Measurements from ENCODE around the gene S1PR1. TPM values are rescaled to one million over a fixed set of nuclear protein-coding genes. Genes with fewer than 3 reads are reported as not detected.

The S1PR1 gene
- total RNA-seq, 1 donor from 2014 or later = 79.1 TPM

DNA sequence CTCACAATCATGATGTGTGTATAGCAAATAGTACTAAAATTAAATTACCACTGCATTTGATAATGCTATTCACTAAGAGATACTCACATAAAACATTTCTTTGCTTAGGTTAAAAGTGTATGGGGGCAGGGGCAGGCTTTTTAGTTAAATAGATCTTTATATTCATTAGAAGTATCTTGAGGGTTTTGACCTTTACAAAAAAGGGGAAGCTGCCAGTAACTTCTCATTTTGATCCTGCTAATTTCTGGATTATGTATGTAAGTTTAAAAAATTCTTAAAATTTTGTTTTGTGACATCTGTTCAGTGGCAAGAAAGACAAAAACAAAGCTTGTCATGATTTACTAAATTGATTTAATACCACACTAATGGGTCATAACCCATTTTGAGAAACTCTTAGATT is 45.8 kb upstream of the S1PR1 start:
- no peak for DNase-seq (ENCODE audit: low spot score)
- no peak overlapping the region for H3K4me3 Mint-ChIP-seq (ENCODE audit: unreplicated experiment)
- H3K36me3 Mint-ChIP-seq (ENCODE audit: low read depth, unreplicated experiment) = no peaks in the 10 kb centered on the region
- no peaks in the 10 kb centered on the region for H3K9me3 Mint-ChIP-seq (ENCODE audit: unreplicated experiment)
- no peaks in the 10 kb centered on the region for H3K27me3 Mint-ChIP-seq (ENCODE audit: unreplicated experiment)
- H3K4me1 Mint-ChIP-seq (ENCODE audit: unreplicated experiment) = no peaks in the 10 kb centered on the region
- TF ChIP-seq, protein P1, sequence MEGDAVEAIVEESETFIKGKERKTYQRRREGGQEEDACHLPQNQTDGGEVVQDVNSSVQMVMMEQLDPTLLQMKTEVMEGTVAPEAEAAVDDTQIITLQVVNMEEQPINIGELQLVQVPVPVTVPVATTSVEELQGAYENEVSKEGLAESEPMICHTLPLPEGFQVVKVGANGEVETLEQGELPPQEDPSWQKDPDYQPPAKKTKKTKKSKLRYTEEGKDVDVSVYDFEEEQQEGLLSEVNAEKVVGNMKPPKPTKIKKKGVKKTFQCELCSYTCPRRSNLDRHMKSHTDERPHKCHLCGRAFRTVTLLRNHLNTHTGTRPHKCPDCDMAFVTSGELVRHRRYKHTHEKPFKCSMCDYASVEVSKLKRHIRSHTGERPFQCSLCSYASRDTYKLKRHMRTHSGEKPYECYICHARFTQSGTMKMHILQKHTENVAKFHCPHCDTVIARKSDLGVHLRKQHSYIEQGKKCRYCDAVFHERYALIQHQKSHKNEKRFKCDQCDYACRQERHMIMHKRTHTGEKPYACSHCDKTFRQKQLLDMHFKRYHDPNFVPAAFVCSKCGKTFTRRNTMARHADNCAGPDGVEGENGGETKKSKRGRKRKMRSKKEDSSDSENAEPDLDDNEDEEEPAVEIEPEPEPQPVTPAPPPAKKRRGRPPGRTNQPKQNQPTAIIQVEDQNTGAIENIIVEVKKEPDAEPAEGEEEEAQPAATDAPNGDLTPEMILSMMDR (IDR thresholded peaks at IDR 0.05; ENCODE audit: unreplicated experiment) = no peak
- no peak overlapping the region for H3K27ac Mint-ChIP-seq (ENCODE audit: unreplicated experiment)

DNA sequence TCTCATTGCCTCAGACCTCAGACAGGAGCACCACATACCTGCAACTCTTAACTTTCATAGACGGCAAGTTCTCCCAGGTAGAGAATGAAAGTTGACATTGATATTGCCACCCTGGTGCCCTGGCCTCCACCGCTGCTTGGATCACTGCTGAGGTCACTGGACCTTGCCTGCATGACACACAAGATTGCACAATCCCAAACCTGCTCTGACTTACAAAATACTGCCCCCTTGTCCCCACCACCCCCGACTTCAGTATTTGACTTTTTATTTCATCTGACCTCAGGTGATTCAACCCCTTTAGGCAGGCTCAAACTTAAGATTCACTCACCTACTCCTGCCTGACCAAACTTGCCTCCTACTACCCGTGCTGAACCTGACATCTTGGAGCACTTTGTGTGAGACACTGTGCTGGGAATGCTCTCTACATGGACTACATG is 43.1 kb upstream of the S1PR1 start:
- H3K27me3 Mint-ChIP-seq (ENCODE audit: unreplicated experiment) = no peaks in the 10 kb centered on the region
- H3K36me3 Mint-ChIP-seq (ENCODE audit: low read depth, unreplicated experiment) = no peaks in the 10 kb centered on the region
- DNase-seq (ENCODE audit: low spot score) = no peak
- H3K27ac Mint-ChIP-seq (ENCODE audit: unreplicated experiment) = no peak overlapping the region
- TF ChIP-seq, protein P1 (IDR thresholded peaks at IDR 0.05; ENCODE audit: unreplicated experiment) = no peak
- H3K9me3 Mint-ChIP-seq (ENCODE audit: unreplicated experiment) = no peaks in the 10 kb centered on the region
- no peak overlapping the region for H3K4me3 Mint-ChIP-seq (ENCODE audit: unreplicated experiment)
- H3K4me1 Mint-ChIP-seq (ENCODE audit: unreplicated experiment) = no peaks in the 10 kb centered on the region

DNA sequence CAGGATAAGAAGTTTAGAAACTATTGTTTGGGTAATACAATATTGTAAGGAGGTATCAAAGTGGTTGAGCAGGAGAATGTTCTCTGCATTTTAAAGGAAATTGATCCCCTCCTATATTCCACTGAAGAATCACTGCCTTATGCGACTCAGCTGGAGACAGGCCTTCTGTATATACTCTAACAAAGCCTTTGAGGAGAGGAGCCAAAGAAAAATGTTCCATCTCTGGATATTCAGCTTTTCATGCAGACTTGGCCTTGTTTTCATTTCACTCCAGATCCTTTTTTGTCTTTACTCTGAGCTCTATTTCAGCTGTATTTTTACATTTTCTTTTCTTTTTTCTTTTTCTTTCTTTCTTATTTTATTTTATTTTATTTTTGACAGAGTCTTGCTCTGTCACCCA is 42.1 kb upstream of the S1PR1 start:
- Mint-ChIP-seq H3K36me3 (ENCODE audit: low read depth, unreplicated experiment) (no peaks in the 10 kb centered on the region), H3K4me3 (ENCODE audit: unreplicated experiment) (no peak overlapping the region), H3K9me3 (ENCODE audit: unreplicated experiment) (no peaks in the 10 kb centered on the region), H3K27me3 (ENCODE audit: unreplicated experiment) (no peaks in the 10 kb centered on the region), H3K4me1 (ENCODE audit: unreplicated experiment) (no peaks in the 10 kb centered on the region), H3K27ac (ENCODE audit: unreplicated experiment) (no peak overlapping the region)
- DNase-seq (ENCODE audit: low spot score) = no peak
- TF ChIP-seq, protein P1 (IDR thresholded peaks at IDR 0.05; ENCODE audit: unreplicated experiment) = no peak

DNA sequence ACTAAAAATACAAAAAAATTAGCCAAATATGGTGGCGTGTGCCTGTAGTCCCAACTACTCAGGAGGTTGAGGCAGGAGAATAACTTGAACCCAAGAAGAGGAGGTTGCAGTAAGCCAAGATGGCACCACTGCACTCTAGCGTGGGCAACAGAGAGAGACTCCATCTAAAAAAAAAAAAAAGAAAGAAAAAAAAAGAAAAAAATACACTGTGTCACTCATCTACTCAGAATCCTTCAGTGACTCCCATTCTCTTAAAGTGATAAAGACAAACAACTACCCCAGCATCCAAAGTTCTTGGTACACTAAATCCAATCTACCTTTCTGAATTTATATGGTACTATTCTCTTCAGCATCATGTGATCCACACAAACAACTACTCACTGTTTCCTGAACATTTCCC is 40.2 kb upstream of the S1PR1 start:
- Mint-ChIP-seq H3K4me1 (ENCODE audit: unreplicated experiment) (no peaks in the 10 kb centered on the region), H3K9me3 (ENCODE audit: unreplicated experiment) (no peaks in the 10 kb centered on the region), H3K27me3 (ENCODE audit: unreplicated experiment) (no peaks in the 10 kb centered on the region), H3K27ac (ENCODE audit: unreplicated experiment) (no peak overlapping the region), H3K4me3 (ENCODE audit: unreplicated experiment) (no peak overlapping the region), H3K36me3 (ENCODE audit: low read depth, unreplicated experiment) (no peaks in the 10 kb centered on the region)
- DNase-seq (ENCODE audit: low spot score) = no peak
- TF ChIP-seq, protein P1 (IDR thresholded peaks at IDR 0.05; ENCODE audit: unreplicated experiment) = no peak

DNA sequence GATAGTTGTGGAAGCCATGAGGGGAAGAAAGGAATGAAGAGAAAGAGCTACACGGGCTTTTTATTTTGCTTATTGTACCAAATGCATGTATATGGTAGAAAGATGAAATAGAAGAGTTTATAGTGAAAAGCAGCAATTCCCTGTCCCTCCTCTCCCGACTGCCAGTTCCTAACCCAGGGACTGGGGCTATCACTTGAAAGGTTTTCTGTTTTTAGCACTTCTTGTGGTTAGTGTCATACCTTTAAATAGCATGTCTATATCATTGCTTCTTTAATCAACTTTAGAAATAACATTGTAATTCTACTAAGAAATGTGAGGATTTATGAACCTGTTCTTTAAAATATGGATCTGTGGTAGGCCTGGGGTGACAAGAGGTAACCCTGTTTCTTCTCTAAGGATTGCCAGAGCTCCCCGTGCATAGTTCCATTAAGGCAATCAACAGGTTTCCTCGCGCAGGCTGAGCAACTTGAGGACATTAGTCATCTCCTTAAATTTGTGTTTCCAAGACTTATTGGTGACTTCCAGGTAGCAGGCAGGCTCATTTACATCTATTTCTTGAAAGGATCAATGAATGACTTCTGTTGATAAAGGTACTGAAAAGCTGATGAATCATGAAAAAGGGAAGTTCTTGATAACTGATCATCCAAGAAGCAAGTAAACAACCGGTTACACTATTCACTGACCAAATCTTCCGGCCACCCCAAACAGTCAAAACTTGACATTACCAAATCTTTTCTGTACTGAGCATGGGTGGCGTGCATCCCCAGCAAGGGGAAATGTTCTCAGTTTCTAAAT is 37.8 kb upstream of the S1PR1 start:
- H3K36me3 Mint-ChIP-seq (ENCODE audit: low read depth, unreplicated experiment) = no peaks in the 10 kb centered on the region
- H3K27ac Mint-ChIP-seq (ENCODE audit: unreplicated experiment) = no peak overlapping the region

More for the DNA sequence above, 37.8 kb upstream of the S1PR1 start:
- Mint-ChIP-seq H3K4me1 (ENCODE audit: unreplicated experiment) (peaks cover 6% of the 10 kb centered on the region), H3K4me3 (ENCODE audit: unreplicated experiment) (no peak overlapping the region), H3K9me3 (ENCODE audit: unreplicated experiment) (no peaks in the 10 kb centered on the region), H3K27me3 (ENCODE audit: unreplicated experiment) (no peaks in the 10 kb centered on the region)
- no peak for DNase-seq (ENCODE audit: low spot score)
- TF ChIP-seq, protein P1 (IDR thresholded peaks at IDR 0.05; ENCODE audit: unreplicated experiment) = no peak
